Ectodermal cell (in vitro differentiated cells): Measurements from ENCODE around the gene ST3GAL2.
"Not testable (repeated sequence)": the region's sequence is repeated elsewhere in the genome, so short reads cannot be mapped to it uniquely, and the experiment has no call there.

Experiments used
- H3K27ac ChIP-seq: 2 replicates; pipeline ENCODE4 v1.7.0; 2013; ENCODE audit warnings: mild to moderate bottlenecking, low read depth, low read length; ENCODE audit not compliant: insufficient read depth, poor library complexity, severe bottlenecking
- H3K27me3 ChIP-seq: 2 replicates; pipeline ENCODE4 v1.7.0; 2013; ENCODE audit warnings: mild to moderate bottlenecking, low read length; ENCODE audit not compliant: insufficient read depth, control insufficient read depth, poor library complexity, severe bottlenecking
- H3K36me3 ChIP-seq: one replicate; pipeline ENCODE4 v1.7.0; 2013; ENCODE audit warnings: low read length; ENCODE audit not compliant: control insufficient read depth, insufficient read depth
- H3K4me1 ChIP-seq: one replicate; pipeline ENCODE4 v1.7.0; 2013; ENCODE audit warnings: low read length; ENCODE audit not compliant: control insufficient read depth, insufficient read depth
- H3K4me3 ChIP-seq: 2 replicates; pipeline ENCODE4 v1.7.0; 2013; ENCODE audit warnings: low read depth, low read length, control low read depth; ENCODE audit not compliant: insufficient read depth
- H3K9me3 ChIP-seq: 2 replicates; pipeline ENCODE4 v1.7.0; 2013; ENCODE audit warnings: mild to moderate bottlenecking, low read length, moderate library complexity; ENCODE audit not compliant: control insufficient read depth
- WGBS, 2 experiments: methylation state at CpG; one replicate each; pipeline ENCODE4 v1.1.7; 2013; ENCODE audit warnings: missing lambda C conversion rate in 2 of 2; 5-methylcytosine and 5-hydroxymethylcytosine counted together

The ST3GAL2 gene

GRCh38 chr16:70395345-70395901 is 43.5 kb downstream of the ST3GAL2 start:
- Histone ChIP-seq H3K4me3 (no peak overlapping the region), H3K4me1 (no peaks in the 10 kb centered on the region), H3K27ac (no peak overlapping the region), H3K36me3 (peaks cover 15% of the 10 kb centered on the region), H3K9me3 (no peaks in the 10 kb centered on the region), H3K27me3 (no peaks in the 10 kb centered on the region)
- WGBS, 2 experiments = 52 to 54% methylated on average over 8 of the region's 8 CpGs

DNA sequence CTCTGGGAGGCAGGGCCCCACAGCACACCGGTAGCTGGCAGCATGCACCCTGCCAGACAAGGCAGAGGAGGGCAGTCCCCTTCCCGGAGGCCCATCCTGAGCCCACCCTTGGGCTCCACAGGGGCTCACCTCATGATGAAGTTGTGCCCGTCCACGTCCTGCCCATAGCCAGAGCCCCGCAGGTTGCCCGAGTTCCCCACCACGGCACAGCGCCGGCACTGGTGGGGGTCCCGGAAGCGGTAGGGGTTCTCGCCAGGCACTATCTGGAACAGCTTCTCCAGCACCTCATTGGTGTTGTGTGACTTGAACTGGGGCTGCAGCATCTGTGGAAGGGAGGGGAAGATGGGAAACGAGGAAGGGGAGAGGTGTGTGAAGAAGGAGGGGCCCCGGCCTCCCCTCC is 44.0 kb downstream of the ST3GAL2 start:
- Histone ChIP-seq H3K36me3 (peaks cover 15% of the 10 kb centered on the region), H3K9me3 (no peaks in the 10 kb centered on the region), H3K4me3 (no peak overlapping the region), H3K27ac (no peak overlapping the region), H3K4me1 (no peaks in the 10 kb centered on the region), H3K27me3 (no peaks in the 10 kb centered on the region)
- 96% methylated on average over 14 of the region's 14 CpGs for WGBS, 2 experiments

GRCh38 chr16:70393662-70394061 is 45.2 kb downstream of the ST3GAL2 start:
- WGBS, 2 experiments = 94 to 95% methylated on average over 6 of the region's 6 CpGs
- Histone ChIP-seq H3K4me3 (no peak overlapping the region), H3K27ac (no peak overlapping the region), H3K36me3 (peaks cover 15% of the 10 kb centered on the region), H3K27me3 (no peaks in the 10 kb centered on the region), H3K4me1 (no peaks in the 10 kb centered on the region), H3K9me3 (no peaks in the 10 kb centered on the region)

GRCh38 chr16:70392606-70393005 is 46.3 kb downstream of the ST3GAL2 start:
- Histone ChIP-seq H3K27me3 (no peaks in the 10 kb centered on the region), H3K27ac (no peak overlapping the region), H3K9me3 (no peaks in the 10 kb centered on the region), H3K4me1 (no peaks in the 10 kb centered on the region), H3K36me3 (peaks cover 5% of the 10 kb centered on the region), H3K4me3 (no peak overlapping the region)
- 92 to 95% methylated on average over 4 of the region's 4 CpGs for WGBS, 2 experiments

- 94 to 95% methylated on average over 7 of the region's 7 CpGs for WGBS, 2 experiments
- H3K27me3 ChIP-seq = no peaks in the 10 kb centered on the region
- H3K4me3 ChIP-seq = no peak overlapping the region
- H3K36me3 ChIP-seq = peaks cover 4% of the 10 kb centered on the region
- no peaks in the 10 kb centered on the region for H3K4me1 ChIP-seq
- H3K9me3 ChIP-seq = no peaks in the 10 kb centered on the region
- H3K27ac ChIP-seq = no peak overlapping the region
Observed at GRCh38 chr16:70391881-70392481, 46.9 kb downstream of the ST3GAL2 start.

DNA sequence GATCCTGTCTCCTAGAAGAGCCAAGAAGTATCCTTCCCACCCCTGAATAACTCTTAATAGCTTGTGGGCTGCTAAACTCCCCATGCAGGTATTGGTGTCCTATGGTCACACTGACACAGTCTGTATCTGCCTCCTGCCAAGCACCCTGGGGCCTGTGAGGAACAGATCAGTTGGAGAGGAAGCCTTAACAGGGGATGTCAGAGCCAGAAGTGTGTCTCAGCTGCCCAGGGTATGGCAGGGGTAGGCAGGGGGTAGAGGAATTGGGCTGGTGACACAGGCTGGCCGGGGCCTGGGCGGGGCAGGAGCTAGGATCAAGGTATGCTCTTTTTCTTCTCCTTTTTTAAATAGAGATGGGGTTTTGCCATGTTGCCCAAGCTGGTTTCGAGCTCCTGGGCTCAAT is 47.5 kb downstream of the ST3GAL2 start:
- no peaks in the 10 kb centered on the region for H3K27me3 ChIP-seq
- no peaks in the 10 kb centered on the region for H3K9me3 ChIP-seq
- no peak overlapping the region for H3K27ac ChIP-seq
- no peaks in the 10 kb centered on the region for H3K4me1 ChIP-seq
- H3K4me3 ChIP-seq = no peak overlapping the region
- H3K36me3 ChIP-seq = peaks cover 8% of the 10 kb centered on the region
- WGBS, 2 experiments = 89 to 96% methylated on average over 3 of the region's 3 CpGs

DNA sequence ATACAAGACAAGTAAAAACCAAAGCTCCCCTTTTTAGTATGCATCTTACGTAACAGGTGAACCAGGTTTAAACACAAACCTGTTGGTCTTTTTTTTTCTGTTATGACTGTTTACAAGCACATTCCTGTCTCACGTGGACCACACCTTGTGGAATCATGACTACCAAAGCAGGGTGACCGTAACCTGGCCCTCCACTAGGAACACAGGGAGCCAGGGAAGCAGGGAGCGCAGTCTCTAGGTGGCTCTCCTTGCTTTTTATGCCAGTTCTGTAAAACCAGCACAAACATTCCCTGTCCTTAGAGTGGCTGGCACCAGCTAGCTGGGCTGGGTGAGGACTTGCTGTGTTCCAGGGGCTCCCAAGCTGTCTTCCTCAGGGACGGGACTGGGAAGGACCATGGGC is 48.1 kb downstream of the ST3GAL2 start:
- Histone ChIP-seq H3K36me3 (peaks cover 8% of the 10 kb centered on the region), H3K27me3 (no peaks in the 10 kb centered on the region), H3K4me1 (no peaks in the 10 kb centered on the region), H3K4me3 (no peak overlapping the region), H3K9me3 (no peaks in the 10 kb centered on the region), H3K27ac (no peak overlapping the region)
- 94 to 95% methylated on average over 5 of the region's 5 CpGs for WGBS, 2 experiments

DNA sequence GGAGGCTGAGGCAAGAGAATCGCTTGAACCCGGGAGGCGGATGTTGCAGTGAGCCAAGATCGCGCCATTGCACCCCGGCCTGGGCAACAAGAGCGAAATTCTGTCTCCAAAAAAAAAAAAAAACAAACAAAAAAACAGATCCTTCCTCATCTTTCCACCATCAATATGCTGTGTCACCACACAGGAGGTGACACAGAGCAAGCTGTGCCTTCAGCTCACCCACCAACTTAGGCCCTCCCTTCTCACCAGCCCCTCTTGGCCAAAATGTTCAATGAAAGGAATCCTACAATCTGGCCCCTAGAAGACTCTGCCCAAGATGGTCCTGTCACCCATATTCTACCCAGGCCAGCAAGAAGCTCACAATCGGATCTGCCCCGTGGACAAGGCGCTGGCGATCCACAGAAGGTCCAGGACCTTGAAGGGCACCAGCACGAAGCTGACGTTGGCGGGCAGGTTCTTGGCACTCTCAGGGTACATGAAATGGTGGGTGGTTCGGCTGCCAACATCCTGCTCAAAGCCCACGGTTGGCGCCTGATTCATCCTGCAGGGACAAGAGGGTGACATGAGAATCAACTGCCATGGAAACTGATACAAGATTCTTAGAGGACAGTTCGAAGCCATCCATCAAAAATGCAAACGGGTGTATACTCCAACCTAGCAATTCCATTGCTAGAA is 50.8 kb downstream of the ST3GAL2 start:
- WGBS, 2 experiments = 96 to 97% methylated on average over 19 of the region's 19 CpGs
- Histone ChIP-seq H3K4me3 (no peak overlapping the region), H3K27ac (no peak overlapping the region), H3K9me3 (no peaks in the 10 kb centered on the region), H3K27me3 (no peaks in the 10 kb centered on the region), H3K36me3 (peaks cover 4% of the 10 kb centered on the region), H3K4me1 (no peaks in the 10 kb centered on the region)

- H3K27ac ChIP-seq, H3K4me1 ChIP-seq, H3K9me3 ChIP-seq, H3K27me3 ChIP-seq, H3K36me3 ChIP-seq, H3K4me3 ChIP-seq: not testable (repeated sequence)
- 94% methylated on average over 20 of the region's 20 CpGs for WGBS, 2 experiments
Observed at GRCh38 chr16:70386289-70386986, 52.5 kb downstream of the ST3GAL2 start.

GRCh38 chr16:70383421-70383960 is 55.4 kb downstream of the ST3GAL2 start:
- Histone ChIP-seq H3K4me3 (no peak overlapping the region), H3K9me3 (no peaks in the 10 kb centered on the region), H3K36me3 (peaks cover 4% of the 10 kb centered on the region), H3K27me3 (no peaks in the 10 kb centered on the region), H3K4me1 (peaks cover 8% of the 10 kb centered on the region), H3K27ac (no peak overlapping the region)
- WGBS, 2 experiments = 94 to 95% methylated on average over 6 of the region's 6 CpGs
